Caco-2 (cell line): ENCODE measurements around the gene MDFIC2. TPM values are rescaled to one million over a fixed set of nuclear protein-coding genes. Genes with fewer than 3 reads are reported as not detected.

Experiments used
- BruUV-seq: library from RNA; stranded (reverse); fragments of 400-500 nt; replicated peaks from 2 replicates; lab custom pipeline; 2021; lab: Mats Ljungman, UMichigan
- CTCF ChIA-PET: fragments of 300-600 bp; sonication (Branson Sonifier 250); formaldehyde crosslinking; loops from one replicate; lab custom pipeline; 2022; ENCODE audit warnings: antibody characterized with exemption; lab: Charles Lee
- POLR2A ChIA-PET: fragments of 300-600 bp; sonication (Branson Sonifier 250); formaldehyde crosslinking; loops from one replicate; lab custom pipeline; 2022; ENCODE audit warnings: antibody characterized with exemption; lab: Charles Lee
- DNase-seq, 2 experiments: peaks; one replicate each; pipeline versions ENCODE4 v3.0.0 to v3.0.0-alpha.2; 2020 to 2022
- H3K27me3 ChIP-seq: replicated peaks from 2 replicates; pipeline ENCODE4 v1.6.0; 2011; ENCODE audit warnings: low read length; ENCODE audit not compliant: control insufficient read depth, insufficient read depth
- H3K36me3 ChIP-seq: 2 replicates; pipeline ENCODE4 v1.5.1; 2011; ENCODE audit warnings: low read length; ENCODE audit not compliant: control insufficient read depth, insufficient read depth
- H3K4me1 ChIP-seq: fragments of 250-450 bp; sonication (Bioruptor Pico); 2 replicates; pipeline ENCODE4 v1.5.1; 2020; ENCODE audit warnings: mild to moderate bottlenecking
- H3K4me3 ChIP-seq: 2 replicates; pipeline ENCODE4 v1.5.1; 2011; ENCODE audit warnings: low read depth, mild to moderate bottlenecking, control low read depth, low read length
- H3K9me3 ChIP-seq: fragments of 250-450 bp; sonication (Bioruptor Pico); 2 replicates; pipeline ENCODE4 v1.5.1; 2020; ENCODE audit warnings: mild to moderate bottlenecking, moderate library complexity
- H3K27ac Mint-ChIP-seq: one replicate; pipeline ENCODE4 v1.8.0; 2022; ENCODE audit warnings: mixed read lengths; ENCODE audit not compliant: unreplicated experiment
- H3K27me3 Mint-ChIP-seq: one replicate; pipeline ENCODE4 v1.8.0; 2022; ENCODE audit warnings: mixed read lengths; ENCODE audit not compliant: insufficient read depth, unreplicated experiment
- H3K36me3 Mint-ChIP-seq: one replicate; pipeline ENCODE4 v1.8.0; 2022; ENCODE audit warnings: mild to moderate bottlenecking, mixed read lengths; ENCODE audit not compliant: insufficient read depth, unreplicated experiment
- H3K4me1 Mint-ChIP-seq: one replicate; pipeline ENCODE4 v1.8.0; 2022; ENCODE audit warnings: low read depth, mixed read lengths; ENCODE audit not compliant: unreplicated experiment
- H3K4me3 Mint-ChIP-seq: one replicate; pipeline ENCODE4 v1.8.0; 2022; ENCODE audit warnings: mild to moderate bottlenecking, moderate library complexity, mixed read lengths; ENCODE audit not compliant: unreplicated experiment
- H3K9me3 Mint-ChIP-seq: one replicate; pipeline ENCODE4 v1.8.0; 2022; ENCODE audit warnings: mixed read lengths; ENCODE audit not compliant: unreplicated experiment
- intact Hi-C: fragments of 100-400 bp; cut with micrococcal nuclease; formaldehyde crosslinking; loops from one replicate; pipeline ENCODE4 v1.10.0; 2022; ENCODE audit not compliant: unreplicated experiment
- total RNA-seq: library from RNA; stranded (reverse); gene quantifications from 2 replicates; pipeline ENCODE4 v1.2.3, GENCODE V29; 2022
- TF ChIP-seq, protein P1 (sequence below), 2 experiments: fragments of 200-600 bp in 1 of 2; IDR thresholded peaks; 1 replicate in 1 of 2; 2 replicates in 1 of 2; pipeline versions ENCODE4 v1.5.1 to v1.8.0; 2011 to 2022; ENCODE audit warnings: antibody characterized with exemption in 1 of 2, control low read depth in 1 of 2, inconsistent platforms in 1 of 2, low read depth in 1 of 2, low read length in 1 of 2, mild to moderate bottlenecking in 1 of 2, moderate library complexity in 1 of 2; ENCODE audit not compliant: insufficient read depth in 1 of 2, severe bottlenecking in 1 of 2, unreplicated experiment in 1 of 2

MDFIC2 gene
- total RNA-seq, 1 experiment from 2014 or later, result not detected

DNA sequence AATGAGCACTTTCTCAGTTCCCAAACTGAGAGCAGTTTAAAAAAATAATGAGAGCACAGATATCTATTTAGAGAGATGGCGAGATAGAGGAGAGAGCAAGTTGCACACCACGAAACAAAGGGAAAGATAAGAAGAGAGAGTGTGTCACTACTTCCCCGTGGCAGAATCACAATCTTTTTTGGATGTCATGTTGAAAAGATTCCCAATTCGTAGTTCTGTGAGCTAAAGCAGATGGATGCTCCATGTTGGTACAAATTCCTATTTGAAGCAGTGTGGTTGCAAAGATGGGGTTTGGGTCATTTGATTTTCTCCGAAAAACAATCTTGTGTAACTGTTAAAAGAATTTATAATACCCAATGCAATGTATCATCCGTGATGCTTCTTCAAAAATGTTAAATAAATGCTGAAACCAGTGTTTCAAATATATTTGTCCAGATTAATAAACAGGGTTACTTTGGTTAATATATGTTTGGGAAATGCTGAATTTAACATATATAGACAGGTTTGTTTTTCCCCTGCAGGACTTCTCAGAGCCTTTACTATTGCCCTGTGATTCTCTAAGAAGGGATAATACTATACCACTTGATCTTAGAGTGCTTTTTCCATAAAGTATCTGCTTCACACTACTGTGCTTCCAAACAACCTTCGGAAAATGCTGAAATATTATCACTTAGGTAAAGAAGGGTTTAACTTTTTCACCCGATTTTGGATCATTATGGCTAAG lies 128.5 kb downstream of the MDFIC2 start:
- Mint-ChIP-seq H3K27me3 (peaks cover 12% of the 10 kb centered on the region), H3K27ac (no peak overlapping the region), H3K9me3 (no peaks in the 10 kb centered on the region), H3K4me3 (no peak overlapping the region), H3K4me1 (no peaks in the 10 kb centered on the region), H3K36me3 (no peaks in the 10 kb centered on the region)
- TF ChIP-seq, protein P1, sequence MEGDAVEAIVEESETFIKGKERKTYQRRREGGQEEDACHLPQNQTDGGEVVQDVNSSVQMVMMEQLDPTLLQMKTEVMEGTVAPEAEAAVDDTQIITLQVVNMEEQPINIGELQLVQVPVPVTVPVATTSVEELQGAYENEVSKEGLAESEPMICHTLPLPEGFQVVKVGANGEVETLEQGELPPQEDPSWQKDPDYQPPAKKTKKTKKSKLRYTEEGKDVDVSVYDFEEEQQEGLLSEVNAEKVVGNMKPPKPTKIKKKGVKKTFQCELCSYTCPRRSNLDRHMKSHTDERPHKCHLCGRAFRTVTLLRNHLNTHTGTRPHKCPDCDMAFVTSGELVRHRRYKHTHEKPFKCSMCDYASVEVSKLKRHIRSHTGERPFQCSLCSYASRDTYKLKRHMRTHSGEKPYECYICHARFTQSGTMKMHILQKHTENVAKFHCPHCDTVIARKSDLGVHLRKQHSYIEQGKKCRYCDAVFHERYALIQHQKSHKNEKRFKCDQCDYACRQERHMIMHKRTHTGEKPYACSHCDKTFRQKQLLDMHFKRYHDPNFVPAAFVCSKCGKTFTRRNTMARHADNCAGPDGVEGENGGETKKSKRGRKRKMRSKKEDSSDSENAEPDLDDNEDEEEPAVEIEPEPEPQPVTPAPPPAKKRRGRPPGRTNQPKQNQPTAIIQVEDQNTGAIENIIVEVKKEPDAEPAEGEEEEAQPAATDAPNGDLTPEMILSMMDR (IDR thresholded peaks at IDR 0.05; ENCODE audit: insufficient read depth in 1 of 2, low read depth in 1 of 2, low read length in 1 of 2, severe bottlenecking in 1 of 2, unreplicated experiment in 1 of 2), result no peak
- CTCF ChIA-PET, result no interaction called here
- Histone ChIP-seq H3K9me3 (no peaks in the 10 kb centered on the region), H3K4me3 (no peak overlapping the region), H3K27me3 (no peaks in the 10 kb centered on the region), H3K4me1 (no peaks in the 10 kb centered on the region), H3K36me3 (no peaks in the 10 kb centered on the region)
- POLR2A ChIA-PET, result no interaction called here
- no TSS peak for BruUV-seq
- intact Hi-C loops, result no loop called here
- DNase-seq, result no peak

DNA sequence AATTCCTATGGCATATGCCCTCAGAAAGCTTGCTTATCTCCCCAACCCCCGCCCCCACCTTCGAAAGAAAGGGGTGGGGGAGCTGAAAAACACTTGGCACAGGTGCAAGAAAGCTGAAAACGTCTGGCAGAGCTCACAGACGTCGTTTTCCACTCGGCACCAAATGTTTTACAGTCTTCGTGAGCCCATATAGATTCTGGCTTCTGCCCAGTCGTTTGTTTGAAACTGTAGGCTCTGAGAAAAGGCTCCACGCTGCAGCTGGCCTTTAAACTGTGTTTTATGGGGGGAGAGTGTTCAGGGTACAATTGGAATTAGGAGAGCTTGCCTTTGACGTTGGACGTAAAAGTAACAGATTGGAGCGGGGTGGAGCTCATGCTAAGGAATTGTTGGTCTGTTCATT lies 130.3 kb downstream of the MDFIC2 start:
- CTCF ChIA-PET, result no interaction called here
- BruUV-seq, result no TSS peak

DNA sequence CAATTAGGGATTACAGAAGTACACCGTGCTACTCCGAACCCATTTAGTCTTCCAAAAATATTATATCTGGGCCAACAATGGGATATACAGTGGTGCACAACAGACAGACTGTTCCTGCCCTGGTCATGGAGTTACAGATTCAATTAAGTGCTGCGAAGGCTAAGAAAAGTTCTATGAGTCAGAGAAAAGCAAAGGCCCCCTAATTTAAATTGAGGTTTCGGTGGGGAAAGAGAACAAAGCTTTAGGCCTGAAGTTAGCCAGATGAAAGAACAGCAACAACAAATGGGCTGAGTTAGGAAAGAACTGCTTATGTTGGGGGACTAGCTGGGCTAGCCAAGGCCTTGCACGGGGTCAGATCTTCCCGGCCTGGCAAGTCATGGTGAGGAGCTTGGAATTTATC lies 131.8 kb downstream of the MDFIC2 start:
- Mint-ChIP-seq H3K36me3 (no peaks in the 10 kb centered on the region), H3K4me1 (no peaks in the 10 kb centered on the region), H3K9me3 (no peaks in the 10 kb centered on the region), H3K27me3 (peaks cover 9% of the 10 kb centered on the region), H3K27ac (no peak overlapping the region), H3K4me3 (no peak overlapping the region)
- intact Hi-C loops, result no loop called here
- no peak overlapping the region for H3K4me3 ChIP-seq
- DNase-seq, result no peak
- no peaks in the 10 kb centered on the region for H3K27me3 ChIP-seq
- POLR2A ChIA-PET, result no interaction called here
- no TSS peak for BruUV-seq
- CTCF ChIA-PET, result no interaction called here
- H3K9me3 ChIP-seq, result no peaks in the 10 kb centered on the region
- no peaks in the 10 kb centered on the region for H3K36me3 ChIP-seq
- H3K4me1 ChIP-seq, result no peaks in the 10 kb centered on the region
- TF ChIP-seq, protein P1 (IDR thresholded peaks at IDR 0.05; ENCODE audit: insufficient read depth in 1 of 2, low read depth in 1 of 2, low read length in 1 of 2, severe bottlenecking in 1 of 2, unreplicated experiment in 1 of 2), result no peak

More for the DNA sequence above, 130.3 kb downstream of the MDFIC2 start:
- H3K36me3 Mint-ChIP-seq, result no peaks in the 10 kb centered on the region
- no peaks in the 10 kb centered on the region for H3K4me1 ChIP-seq
- H3K27me3 Mint-ChIP-seq, result peaks cover 9% of the 10 kb centered on the region
- DNase-seq, result no peak
- intact Hi-C loops, result no loop called here
- no peaks in the 10 kb centered on the region for H3K9me3 ChIP-seq
- no peaks in the 10 kb centered on the region for H3K36me3 ChIP-seq
- no peaks in the 10 kb centered on the region for H3K9me3 Mint-ChIP-seq
- TF ChIP-seq, protein P1 (IDR thresholded peaks at IDR 0.05; ENCODE audit: insufficient read depth in 1 of 2, low read depth in 1 of 2, low read length in 1 of 2, severe bottlenecking in 1 of 2, unreplicated experiment in 1 of 2), result no peak
- H3K4me1 Mint-ChIP-seq, result no peaks in the 10 kb centered on the region
- H3K27ac Mint-ChIP-seq, result no peak overlapping the region
- H3K4me3 Mint-ChIP-seq, result no peak overlapping the region
- no peak overlapping the region for H3K4me3 ChIP-seq
- POLR2A ChIA-PET, result no interaction called here
- no peaks in the 10 kb centered on the region for H3K27me3 ChIP-seq
